Measurements from ENCODE around the gene SDC3. TPM values are rescaled to one million over a fixed set of nuclear protein-coding genes. Genes with fewer than 3 reads are reported as not detected.

Gene SDC3
- polyA plus RNA-seq, 1 donor, result 51.8 TPM

DNA sequence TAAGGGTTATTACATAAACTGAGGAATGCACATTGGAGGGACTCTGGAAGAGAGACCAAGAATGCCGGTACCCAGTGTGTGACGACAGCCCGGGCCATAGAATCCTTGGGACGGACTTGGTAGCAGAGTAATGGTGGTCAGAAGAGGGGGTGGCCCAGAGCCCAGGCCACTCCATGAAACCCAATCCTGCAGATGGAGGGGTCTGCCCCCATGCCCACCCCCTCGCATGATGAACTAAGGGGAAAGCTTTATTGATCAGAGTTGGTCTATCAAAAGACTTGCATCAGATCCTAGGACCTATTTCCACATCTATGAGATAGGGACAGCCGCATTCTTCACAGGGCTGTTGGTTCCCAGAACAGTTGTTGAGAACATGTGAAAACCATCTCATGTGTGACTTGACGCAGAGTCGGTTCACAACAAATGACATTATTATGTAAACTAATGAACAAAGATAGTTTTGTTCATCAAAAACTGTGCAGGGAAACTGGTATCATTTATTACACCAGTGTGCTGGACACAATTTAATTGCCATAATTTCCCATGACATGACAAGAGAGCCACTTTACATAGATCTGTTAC lies 21.5 kb upstream of the SDC3 start:
- DNase-seq, result no peak
- WGBS (ENCODE audit: insufficient coverage, low lambda C conversion rate), result 60% methylated on average over 2 of the region's 8 CpGs

DNA sequence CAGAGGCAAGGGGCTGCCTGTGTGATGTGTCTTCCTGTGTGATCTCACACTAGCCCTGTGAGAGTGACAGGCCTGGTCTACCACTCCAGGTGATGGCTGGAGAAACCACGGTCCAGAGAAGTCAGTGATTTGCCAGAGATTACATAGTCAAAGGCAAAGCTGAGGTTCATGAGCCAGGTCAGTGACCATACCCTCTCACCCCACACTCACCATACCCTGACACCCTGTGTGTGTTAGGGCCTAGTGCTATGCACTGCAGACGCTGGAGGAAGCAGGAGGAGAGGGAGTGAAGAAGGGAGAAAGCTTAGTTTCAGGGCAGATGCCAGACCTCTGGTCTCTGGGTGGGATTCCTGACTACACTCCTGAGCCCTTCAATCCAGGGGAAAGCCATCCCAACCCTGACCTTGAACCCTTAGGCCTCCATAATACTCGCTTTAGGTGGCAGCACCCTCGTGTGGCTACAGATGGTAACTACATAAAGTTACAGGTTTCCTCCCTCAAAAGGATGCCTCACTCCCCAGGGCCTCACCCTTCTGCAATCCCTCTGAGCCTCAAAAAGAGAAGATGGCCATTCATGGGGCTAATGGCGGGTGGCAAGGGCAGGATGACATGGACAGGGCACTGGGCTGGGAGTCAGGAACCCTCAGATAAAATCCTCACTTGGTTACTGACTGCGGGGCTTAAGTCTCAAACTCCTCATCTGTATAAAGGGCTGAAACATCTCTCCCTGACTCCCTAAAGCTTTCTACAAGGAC lies 20.8 kb upstream of the SDC3 start:
- no peaks in the 10 kb centered on the region for H3K27me3 ChIP-seq (ENCODE audit: control insufficient read depth, insufficient read depth, low read length)
- no peak overlapping the region for H3K4me3 ChIP-seq (ENCODE audit: low read length)
- no peak overlapping the region for H3K27ac ChIP-seq (ENCODE audit: low read length)
- no peaks in the 10 kb centered on the region for H3K4me1 ChIP-seq (ENCODE audit: control insufficient read depth, insufficient read depth, low read length)
- WGBS (ENCODE audit: insufficient coverage, low lambda C conversion rate), result no CpG with 5 or more reads among the region's 6 CpGs
- H3K36me3 ChIP-seq (ENCODE audit: control insufficient read depth, insufficient read depth, low read length), result peaks cover 16% of the 10 kb centered on the region
- no peak for DNase-seq
- no peaks in the 10 kb centered on the region for H3K9me3 ChIP-seq (ENCODE audit: control insufficient read depth, low read depth, low read length)

More for the DNA sequence above, 21.5 kb upstream of the SDC3 start:
- no peaks in the 10 kb centered on the region for H3K27me3 ChIP-seq (ENCODE audit: control insufficient read depth, insufficient read depth, low read length)
- no peaks in the 10 kb centered on the region for H3K9me3 ChIP-seq (ENCODE audit: control insufficient read depth, low read depth, low read length)
- H3K27ac ChIP-seq (ENCODE audit: low read length), result no peak overlapping the region
- H3K4me1 ChIP-seq (ENCODE audit: control insufficient read depth, insufficient read depth, low read length), result no peaks in the 10 kb centered on the region
- peaks cover 23% of the 10 kb centered on the region for H3K36me3 ChIP-seq (ENCODE audit: control insufficient read depth, insufficient read depth, low read length)
- no peak overlapping the region for H3K4me3 ChIP-seq (ENCODE audit: low read length)

DNA sequence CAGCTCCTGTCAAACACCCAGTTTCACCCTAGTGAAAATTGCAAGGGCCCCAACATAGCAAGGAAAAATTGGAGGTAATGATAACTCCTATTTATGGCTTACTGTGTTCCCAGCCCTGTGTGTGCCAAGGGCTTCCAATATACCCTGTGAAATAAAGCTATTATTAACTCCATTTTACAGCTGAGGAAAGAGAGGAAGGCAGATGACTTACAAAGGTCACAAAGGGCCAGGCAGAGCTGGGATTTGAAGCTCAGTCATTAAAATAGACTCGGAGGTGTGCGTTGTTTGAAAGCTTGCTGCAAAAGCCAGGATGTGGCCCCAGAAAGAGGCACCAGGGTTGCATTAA lies 20.2 kb upstream of the SDC3 start:
- no peak overlapping the region for H3K27ac ChIP-seq (ENCODE audit: low read length)
- H3K4me1 ChIP-seq (ENCODE audit: control insufficient read depth, insufficient read depth, low read length), result no peaks in the 10 kb centered on the region
- no peak for DNase-seq
- 100% methylated on average over 2 of the region's 2 CpGs for WGBS (ENCODE audit: insufficient coverage, low lambda C conversion rate)
- H3K9me3 ChIP-seq (ENCODE audit: control insufficient read depth, low read depth, low read length), result no peaks in the 10 kb centered on the region
- peaks cover 10% of the 10 kb centered on the region for H3K36me3 ChIP-seq (ENCODE audit: control insufficient read depth, insufficient read depth, low read length)
- no peak overlapping the region for H3K4me3 ChIP-seq (ENCODE audit: low read length)
- H3K27me3 ChIP-seq (ENCODE audit: control insufficient read depth, insufficient read depth, low read length), result no peaks in the 10 kb centered on the region

DNA sequence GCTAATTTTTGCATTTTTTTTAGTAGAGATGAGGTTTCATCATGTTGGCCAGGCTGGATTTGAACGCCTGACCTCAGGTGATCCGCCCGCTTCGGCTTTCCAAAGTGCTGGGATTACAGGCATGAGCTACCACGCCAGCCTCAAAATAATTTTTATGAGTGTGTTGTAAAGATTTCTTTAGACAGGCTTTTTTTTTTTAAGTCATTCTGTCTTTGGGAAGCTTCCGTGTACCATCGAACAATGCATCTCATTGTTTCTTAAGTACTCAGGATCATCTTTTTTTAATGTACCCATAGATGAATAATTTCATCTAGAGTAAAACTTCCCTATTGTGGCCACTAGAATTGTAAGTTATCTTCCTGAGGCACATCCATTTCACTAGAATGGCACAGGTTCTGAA lies 19.6 kb upstream of the SDC3 start:
- H3K4me1 ChIP-seq (ENCODE audit: control insufficient read depth, insufficient read depth, low read length), result no peaks in the 10 kb centered on the region
- 75% methylated on average over 2 of the region's 7 CpGs for WGBS (ENCODE audit: insufficient coverage, low lambda C conversion rate)
- no peak overlapping the region for H3K4me3 ChIP-seq (ENCODE audit: low read length)
- no peak for DNase-seq
- peaks cover 4% of the 10 kb centered on the region for H3K36me3 ChIP-seq (ENCODE audit: control insufficient read depth, insufficient read depth, low read length)
- H3K9me3 ChIP-seq (ENCODE audit: control insufficient read depth, low read depth, low read length), result no peaks in the 10 kb centered on the region
- H3K27me3 ChIP-seq (ENCODE audit: control insufficient read depth, insufficient read depth, low read length), result no peaks in the 10 kb centered on the region
- H3K27ac ChIP-seq (ENCODE audit: low read length), result no peak overlapping the region

DNA sequence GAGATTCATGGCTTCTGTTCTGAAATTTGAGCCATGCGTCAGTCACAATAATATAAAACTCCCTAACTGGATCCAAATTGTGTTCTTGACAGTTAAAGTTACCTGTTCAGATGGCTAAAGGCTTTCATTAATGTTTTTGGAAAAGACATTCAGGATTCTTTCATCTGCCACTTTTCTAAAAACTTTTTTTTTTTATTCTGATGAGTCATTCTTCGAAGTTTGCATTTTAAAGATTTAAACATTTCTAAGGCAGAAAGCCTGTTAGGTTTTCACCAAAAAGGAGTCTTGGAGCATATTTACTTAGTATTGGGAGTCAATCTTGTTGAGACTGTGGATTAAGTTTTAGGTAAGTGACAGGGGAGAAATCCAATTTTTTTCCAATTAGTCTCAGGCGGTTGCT lies 18.9 kb upstream of the SDC3 start:
- H3K4me3 ChIP-seq (ENCODE audit: low read length), result no peak overlapping the region
- 83% methylated on average over 2 of the region's 3 CpGs for WGBS (ENCODE audit: insufficient coverage, low lambda C conversion rate)
- H3K36me3 ChIP-seq (ENCODE audit: control insufficient read depth, insufficient read depth, low read length), result no peaks in the 10 kb centered on the region
- H3K27me3 ChIP-seq (ENCODE audit: control insufficient read depth, insufficient read depth, low read length), result no peaks in the 10 kb centered on the region
- H3K9me3 ChIP-seq (ENCODE audit: control insufficient read depth, low read depth, low read length), result no peaks in the 10 kb centered on the region
- DNase-seq, result no peak
- no peak overlapping the region for H3K27ac ChIP-seq (ENCODE audit: low read length)
- no peaks in the 10 kb centered on the region for H3K4me1 ChIP-seq (ENCODE audit: control insufficient read depth, insufficient read depth, low read length)

DNA sequence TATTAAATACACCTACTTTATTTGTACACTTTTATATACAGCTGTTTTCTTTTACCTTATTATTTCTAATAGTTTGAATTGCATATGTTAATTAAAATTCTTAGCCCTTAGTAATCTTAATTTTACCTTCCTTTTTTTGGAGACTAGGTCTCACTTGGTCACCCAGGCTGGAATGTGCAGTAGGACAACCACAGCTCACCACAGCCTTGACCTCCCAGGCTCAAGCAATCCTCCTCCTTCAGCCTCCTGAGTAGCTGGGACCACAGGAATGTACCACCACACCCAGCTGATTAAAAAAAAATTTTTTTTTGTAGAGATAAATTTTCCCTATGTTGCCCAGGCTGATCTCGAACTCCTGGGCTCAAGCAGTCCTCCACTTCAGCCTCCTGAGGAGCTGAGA lies 15.0 kb upstream of the SDC3 start:
- no peaks in the 10 kb centered on the region for H3K4me1 ChIP-seq (ENCODE audit: control insufficient read depth, insufficient read depth, low read length)
- WGBS (ENCODE audit: insufficient coverage, low lambda C conversion rate), result 83% methylated on average over 1 of the region's 1 CpG

DNA sequence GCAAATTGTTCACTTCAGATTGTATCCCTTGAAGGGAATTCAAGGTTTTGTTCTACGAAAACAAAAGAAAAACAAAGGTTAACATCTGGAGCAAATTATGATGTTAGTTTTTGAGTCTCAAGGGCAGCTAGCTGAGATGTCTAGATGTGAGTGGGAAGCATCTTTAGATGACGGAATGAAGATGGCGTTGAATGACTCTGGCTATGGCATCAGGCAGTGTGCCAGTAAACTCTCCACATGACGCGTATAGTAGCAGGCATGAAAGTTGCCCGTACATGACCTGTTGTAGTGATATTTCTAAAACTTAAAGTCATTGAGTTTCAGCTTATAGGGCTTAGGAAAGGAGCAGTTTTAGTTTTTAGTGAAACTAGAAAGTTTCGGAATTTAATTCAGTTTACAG lies 12.3 kb upstream of the SDC3 start:
- Histone ChIP-seq H3K4me3 (ENCODE audit: low read length) (no peak overlapping the region), H3K27ac (ENCODE audit: low read length) (no peak overlapping the region), H3K9me3 (ENCODE audit: control insufficient read depth, low read depth, low read length) (no peaks in the 10 kb centered on the region), H3K4me1 (ENCODE audit: control insufficient read depth, insufficient read depth, low read length) (no peaks in the 10 kb centered on the region), H3K27me3 (ENCODE audit: control insufficient read depth, insufficient read depth, low read length) (no peaks in the 10 kb centered on the region), H3K36me3 (ENCODE audit: control insufficient read depth, insufficient read depth, low read length) (no peaks in the 10 kb centered on the region)
- no peak for DNase-seq
- 84% methylated on average over 2 of the region's 7 CpGs for WGBS (ENCODE audit: insufficient coverage, low lambda C conversion rate)

More for the DNA sequence above, 15.0 kb upstream of the SDC3 start:
- Histone ChIP-seq H3K27ac (ENCODE audit: low read length) (no peak overlapping the region), H3K36me3 (ENCODE audit: control insufficient read depth, insufficient read depth, low read length) (no peaks in the 10 kb centered on the region), H3K4me3 (ENCODE audit: low read length) (no peak overlapping the region), H3K27me3 (ENCODE audit: control insufficient read depth, insufficient read depth, low read length) (no peaks in the 10 kb centered on the region), H3K9me3 (ENCODE audit: control insufficient read depth, low read depth, low read length) (no peaks in the 10 kb centered on the region)
- no peak for DNase-seq

DNA sequence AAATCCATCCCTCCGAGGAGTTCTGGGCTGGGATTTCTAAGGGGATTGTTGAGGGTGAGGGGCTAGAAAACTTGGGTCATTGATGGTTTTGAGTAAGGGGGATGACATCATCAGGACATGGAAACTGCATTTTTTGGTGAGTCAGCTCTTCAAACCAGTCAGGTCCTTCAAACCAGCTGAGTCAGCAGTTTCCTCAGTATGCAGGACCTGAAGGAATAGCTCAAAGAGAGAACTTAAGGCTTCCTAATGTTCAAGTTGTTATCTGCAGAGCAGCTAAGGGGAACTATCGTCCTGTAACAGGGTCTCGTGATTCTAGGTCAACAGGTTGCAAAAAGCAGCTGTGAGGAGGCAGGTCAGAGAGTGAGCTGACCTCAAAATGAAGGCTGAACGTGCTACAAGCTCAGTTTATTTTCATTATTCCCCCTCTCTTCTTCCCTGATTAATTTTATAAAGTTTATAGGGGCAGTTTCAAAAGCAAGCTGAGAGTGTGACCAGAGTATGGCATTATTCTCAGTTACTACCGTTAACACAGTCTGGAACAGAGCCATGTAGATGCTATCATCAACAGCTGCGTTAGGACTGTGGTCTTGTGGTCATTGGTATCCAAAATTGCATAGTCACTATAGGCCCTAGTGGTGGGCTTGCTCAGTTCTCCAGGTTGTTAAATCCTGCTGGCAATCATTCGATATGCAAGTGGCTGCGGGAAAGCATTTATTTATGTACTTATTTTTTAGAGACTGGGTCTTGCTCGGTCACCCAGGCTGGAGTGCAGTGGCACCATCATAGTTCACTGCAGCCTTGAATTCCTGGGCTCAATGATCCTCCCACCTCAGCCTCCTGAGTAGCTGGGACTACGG lies 10.7 kb upstream of the SDC3 start:
- DNase-seq, result no peak
- no peaks in the 10 kb centered on the region for H3K4me1 ChIP-seq (ENCODE audit: control insufficient read depth, insufficient read depth, low read length)
- no peaks in the 10 kb centered on the region for H3K9me3 ChIP-seq (ENCODE audit: control insufficient read depth, low read depth, low read length)
- no peaks in the 10 kb centered on the region for H3K36me3 ChIP-seq (ENCODE audit: control insufficient read depth, insufficient read depth, low read length)
- no peak overlapping the region for H3K4me3 ChIP-seq (ENCODE audit: low read length)
- H3K27me3 ChIP-seq (ENCODE audit: control insufficient read depth, insufficient read depth, low read length), result no peaks in the 10 kb centered on the region
- WGBS (ENCODE audit: insufficient coverage, low lambda C conversion rate), result no CpG with 5 or more reads among the region's 10 CpGs
- H3K27ac ChIP-seq (ENCODE audit: low read length), result no peak overlapping the region

DNA sequence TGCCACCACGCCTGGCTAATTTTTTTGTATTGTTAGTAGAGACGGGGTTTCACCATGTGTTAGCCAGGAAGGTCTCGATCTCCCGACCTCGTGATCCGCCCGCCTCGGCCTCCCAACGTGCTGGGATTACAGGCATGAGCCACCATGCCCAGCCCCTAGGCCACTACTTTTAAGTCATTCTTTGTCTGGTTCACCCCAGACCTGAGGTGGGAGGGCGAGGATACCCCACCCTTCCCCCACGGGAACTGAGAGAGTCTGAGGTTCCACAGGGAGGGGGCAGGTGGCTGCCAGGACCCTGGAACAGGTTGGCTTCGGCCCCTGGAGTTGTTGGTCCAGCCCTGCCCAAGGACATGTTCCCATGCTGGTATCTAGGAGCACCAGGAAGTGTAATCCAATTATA lies 7.7 kb upstream of the SDC3 start:
- no peak for DNase-seq
- Histone ChIP-seq H3K4me3 (ENCODE audit: low read length) (no peak overlapping the region), H3K9me3 (ENCODE audit: control insufficient read depth, low read depth, low read length) (no peaks in the 10 kb centered on the region), H3K27ac (ENCODE audit: low read length) (no peak overlapping the region), H3K4me1 (ENCODE audit: control insufficient read depth, insufficient read depth, low read length) (no peaks in the 10 kb centered on the region), H3K36me3 (ENCODE audit: control insufficient read depth, insufficient read depth, low read length) (no peaks in the 10 kb centered on the region), H3K27me3 (ENCODE audit: control insufficient read depth, insufficient read depth, low read length) (no peaks in the 10 kb centered on the region)
- WGBS (ENCODE audit: insufficient coverage, low lambda C conversion rate), result 100% methylated on average over 1 of the region's 12 CpGs

DNA sequence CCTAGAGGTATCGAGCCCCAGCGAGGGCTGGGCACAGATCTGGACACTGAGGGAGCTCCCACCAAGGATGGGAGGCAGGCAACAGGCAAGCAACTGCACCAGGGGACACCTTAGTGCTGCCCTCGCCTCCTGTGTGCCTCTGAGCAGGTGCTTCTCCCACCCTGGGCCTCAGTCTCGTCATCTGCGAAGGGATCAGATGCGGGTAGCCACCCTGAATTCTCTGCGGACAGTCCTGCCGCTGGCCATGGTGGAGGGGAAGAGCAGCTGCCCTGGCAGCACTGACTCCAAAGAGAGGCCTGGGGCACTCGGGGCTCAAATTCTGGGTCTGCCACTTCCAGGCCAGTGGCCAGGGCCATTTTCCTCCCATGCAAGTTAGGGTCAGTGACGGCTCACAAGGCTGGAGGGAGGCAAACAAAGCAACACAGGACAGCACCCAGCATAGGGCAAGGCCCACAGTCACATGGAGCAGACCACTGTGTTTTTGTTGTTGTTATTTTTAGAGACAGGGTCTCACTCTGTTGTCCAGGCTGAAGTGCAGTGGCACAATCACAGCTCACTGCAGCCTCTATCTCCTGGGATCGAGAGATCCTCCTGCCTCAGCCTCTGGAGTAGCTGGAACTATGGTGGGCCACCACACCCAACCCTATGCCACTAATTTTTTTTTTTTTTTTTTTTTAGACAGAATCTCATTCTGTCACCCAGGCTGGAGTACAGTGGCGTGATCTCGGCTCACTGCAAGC lies 7.1 kb upstream of the SDC3 start:
- Histone ChIP-seq H3K36me3 (ENCODE audit: control insufficient read depth, insufficient read depth, low read length) (no peaks in the 10 kb centered on the region), H3K4me1 (ENCODE audit: control insufficient read depth, insufficient read depth, low read length) (peaks cover 3% of the 10 kb centered on the region), H3K27me3 (ENCODE audit: control insufficient read depth, insufficient read depth, low read length) (no peaks in the 10 kb centered on the region), H3K9me3 (ENCODE audit: control insufficient read depth, low read depth, low read length) (no peaks in the 10 kb centered on the region), H3K4me3 (ENCODE audit: low read length) (no peak overlapping the region), H3K27ac (ENCODE audit: low read length) (no peak overlapping the region)
- no peak for DNase-seq
- no CpG with 5 or more reads among the region's 13 CpGs for WGBS (ENCODE audit: insufficient coverage, low lambda C conversion rate)
